Peyer's patch (tissue), 4 donors: ENCODE measurements around the gene MLPH. TPM values are rescaled to one million over a fixed set of nuclear protein-coding genes. Genes with fewer than 3 reads are reported as not detected.

Experiments used
- DNase-seq, 3 donors: peaks; one replicate each; pipeline ENCODE4 v3.0.0-alpha.2; 2017 to 2019
- H3K27ac ChIP-seq, 4 donors: fragments of 200-600 bp; sonication (generic); one replicate each; pipeline ENCODE4 v1.5.1; 2016 to 2019
- H3K27me3 ChIP-seq, 2 donors: fragments of 200-600 bp; sonication (generic); one replicate each; pipeline ENCODE4 v1.5.1; 2019
- H3K36me3 ChIP-seq, 3 donors: fragments of 200-600 bp; sonication (generic); one replicate each; pipeline ENCODE4 v1.5.1; 2016 to 2019
- H3K4me1 ChIP-seq, 4 donors: fragments of 200-600 bp; sonication (generic); one replicate each; pipeline ENCODE4 v1.5.1; 2016 to 2019
- H3K4me3 ChIP-seq, 4 donors: fragments of 200-600 bp; sonication (generic); 1 replicate in 3 of 4; 2 replicates in 1 of 4; pipeline ENCODE4 v1.5.1; 2016 to 2019; ENCODE audit warnings: mild to moderate bottlenecking in 1 of 4
- H3K9me3 ChIP-seq, 4 donors: fragments of 200-600 bp; sonication (generic); one replicate each; pipeline ENCODE4 v1.5.1; 2016 to 2019; ENCODE audit warnings: mild to moderate bottlenecking in 1 of 4
- POLR2A ChIP-seq, 2 donors: fragments of 450-650 bp; IDR thresholded peaks; one replicate each; pipeline ENCODE4 v1.5.1; 2017; ENCODE audit warnings: antibody characterized with exemption in 2 of 2, mild to moderate bottlenecking in 2 of 2, moderate library complexity in 2 of 2
- total RNA-seq, 4 donors: library from RNA; depleted of rRNA; stranded (reverse); fragments of >200 nt; gene quantifications; one replicate each; pipeline ENCODE4 v1.1.0, GENCODE V29; 2016
- TF ChIP-seq, protein P1 (sequence below), 6 experiments: fragments of 450-650 bp in 4 of 6; fragments of 200-600 bp in 2 of 6; sonication (generic) in 1 of 6; IDR thresholded peaks; one replicate each; pipeline ENCODE4 v1.5.1; 2017 to 2019; ENCODE audit warnings: antibody characterized with exemption in 6 of 6, mild to moderate bottlenecking in 3 of 6, moderate library complexity in 1 of 6

MLPH gene
- total RNA-seq, 4 donors from 2014 or later, result 82.5 to 195 (median 116) TPM

DNA sequence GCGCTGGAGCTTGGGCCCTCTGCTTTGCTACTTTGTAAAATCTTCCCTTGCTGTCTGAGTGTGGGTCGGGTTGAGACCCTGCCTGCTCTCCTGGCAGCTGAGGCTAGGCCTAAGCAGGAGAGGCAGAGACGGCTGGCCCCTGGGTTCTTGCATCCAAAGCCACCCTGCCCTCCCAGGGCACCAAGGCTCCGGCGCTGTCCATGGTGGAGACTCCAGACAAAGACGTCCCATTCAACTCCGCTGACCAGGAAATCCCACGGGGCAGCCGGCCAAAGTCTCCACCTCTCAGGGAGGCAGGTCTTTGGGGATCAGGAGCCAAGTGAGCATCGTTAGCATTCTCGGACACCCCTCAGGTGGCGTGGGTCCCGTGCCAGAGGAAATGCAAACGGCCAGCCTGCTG is 76.8 kb downstream of the MLPH start:
- no peak overlapping the region for H3K4me3 ChIP-seq
- no peaks in the 10 kb centered on the region for H3K4me1 ChIP-seq
- no peaks in the 10 kb centered on the region for H3K27me3 ChIP-seq
- no peaks in the 10 kb centered on the region for H3K9me3 ChIP-seq
- no peak for TF ChIP-seq POLR2A (IDR thresholded peaks at IDR 0.05)
- TF ChIP-seq, protein P1, sequence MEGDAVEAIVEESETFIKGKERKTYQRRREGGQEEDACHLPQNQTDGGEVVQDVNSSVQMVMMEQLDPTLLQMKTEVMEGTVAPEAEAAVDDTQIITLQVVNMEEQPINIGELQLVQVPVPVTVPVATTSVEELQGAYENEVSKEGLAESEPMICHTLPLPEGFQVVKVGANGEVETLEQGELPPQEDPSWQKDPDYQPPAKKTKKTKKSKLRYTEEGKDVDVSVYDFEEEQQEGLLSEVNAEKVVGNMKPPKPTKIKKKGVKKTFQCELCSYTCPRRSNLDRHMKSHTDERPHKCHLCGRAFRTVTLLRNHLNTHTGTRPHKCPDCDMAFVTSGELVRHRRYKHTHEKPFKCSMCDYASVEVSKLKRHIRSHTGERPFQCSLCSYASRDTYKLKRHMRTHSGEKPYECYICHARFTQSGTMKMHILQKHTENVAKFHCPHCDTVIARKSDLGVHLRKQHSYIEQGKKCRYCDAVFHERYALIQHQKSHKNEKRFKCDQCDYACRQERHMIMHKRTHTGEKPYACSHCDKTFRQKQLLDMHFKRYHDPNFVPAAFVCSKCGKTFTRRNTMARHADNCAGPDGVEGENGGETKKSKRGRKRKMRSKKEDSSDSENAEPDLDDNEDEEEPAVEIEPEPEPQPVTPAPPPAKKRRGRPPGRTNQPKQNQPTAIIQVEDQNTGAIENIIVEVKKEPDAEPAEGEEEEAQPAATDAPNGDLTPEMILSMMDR (IDR thresholded peaks at IDR 0.05), result no peak
- no peak overlapping the region for H3K27ac ChIP-seq
- no peaks in the 10 kb centered on the region for H3K36me3 ChIP-seq
- peak in 1 of 3 donors; percentile 47 for DNase-seq

DNA sequence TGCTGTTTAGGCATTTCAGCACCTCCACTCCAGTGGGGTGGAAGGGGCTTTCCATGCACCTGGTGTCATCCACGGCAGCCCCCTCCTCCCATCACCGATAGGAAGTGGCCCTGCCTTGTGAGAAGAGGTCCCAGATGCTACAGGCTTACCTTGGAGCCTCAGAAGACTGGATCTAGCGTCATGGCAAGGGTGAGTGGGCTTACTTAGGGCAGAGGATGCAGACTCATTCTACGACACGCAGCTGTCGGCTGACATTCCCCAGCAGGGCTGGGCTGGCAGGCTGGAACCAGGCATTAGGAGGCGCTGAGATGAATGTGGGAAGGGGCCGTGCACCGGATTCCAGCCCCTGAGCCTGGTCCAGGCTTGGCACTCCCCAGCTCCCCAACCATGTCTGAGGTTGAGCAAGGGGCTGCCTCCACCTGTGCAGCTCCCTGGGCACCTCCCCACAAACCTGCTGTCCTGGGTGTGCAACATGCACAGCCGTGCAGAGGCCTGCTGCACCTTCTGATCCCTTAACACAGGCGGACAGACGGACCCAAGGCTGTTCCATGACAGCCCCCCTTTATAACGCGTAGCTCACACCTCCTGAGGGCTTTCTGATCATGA is 77.6 kb downstream of the MLPH start:
- DNase-seq, result peak in 1 of 3 donors; percentile 32
- TF ChIP-seq POLR2A (IDR thresholded peaks at IDR 0.05), result no peak
- TF ChIP-seq, protein P1 (IDR thresholded peaks at IDR 0.05), result no peak
- Histone ChIP-seq H3K9me3 (no peaks in the 10 kb centered on the region), H3K36me3 (no peaks in the 10 kb centered on the region), H3K27me3 (no peaks in the 10 kb centered on the region), H3K27ac (no peak overlapping the region), H3K4me3 (no peak overlapping the region), H3K4me1 (no peaks in the 10 kb centered on the region)

GRCh38 chr2:237565974-237566373 is 78.9 kb downstream of the MLPH start:
- H3K27ac ChIP-seq, result no peak overlapping the region
- H3K4me3 ChIP-seq, result no peak overlapping the region
- H3K36me3 ChIP-seq, result no peaks in the 10 kb centered on the region
- DNase-seq, result no peak
- H3K27me3 ChIP-seq, result no peaks in the 10 kb centered on the region
- no peaks in the 10 kb centered on the region for H3K4me1 ChIP-seq
- no peaks in the 10 kb centered on the region for H3K9me3 ChIP-seq
- TF ChIP-seq POLR2A (IDR thresholded peaks at IDR 0.05), result no peak
- TF ChIP-seq, protein P1 (IDR thresholded peaks at IDR 0.05), result no peak

GRCh38 chr2:237566401-237567235 is 79.6 kb downstream of the MLPH start, which contains the start of gene PRLH:
PRLH (plus strand) TSS chr2:237566574; CDS start chr2:237566574, 0 bp downstream.
- H3K4me1 ChIP-seq, result no peaks in the 10 kb centered on the region
- TF ChIP-seq, protein P1 (IDR thresholded peaks at IDR 0.05), result no peak
- TF ChIP-seq POLR2A (IDR thresholded peaks at IDR 0.05), result no peak
- no peaks in the 10 kb centered on the region for H3K36me3 ChIP-seq
- no peak within 1 kb of the TSS for H3K4me3 ChIP-seq
- no peaks in the 10 kb centered on the region for H3K9me3 ChIP-seq
- peak in 1 of 3 donors; percentile 45 for DNase-seq
- no peak within 1 kb of the TSS for H3K27ac ChIP-seq
- H3K27me3 ChIP-seq, result no peaks in the 10 kb centered on the region

GRCh38 chr2:237567276-237568029 is 80.4 kb downstream of the MLPH start:
- TF ChIP-seq, protein P1 (IDR thresholded peaks at IDR 0.05), result no peak
- TF ChIP-seq POLR2A (IDR thresholded peaks at IDR 0.05), result no peak
- Histone ChIP-seq H3K4me3 (no peak overlapping the region), H3K9me3 (no peaks in the 10 kb centered on the region), H3K36me3 (no peaks in the 10 kb centered on the region), H3K27me3 (no peaks in the 10 kb centered on the region), H3K27ac (no peak overlapping the region), H3K4me1 (peaks cover 0 to 5% (median 2%) of the 10 kb centered on the region in 4 donors)
- peak in 1 of 3 donors; percentile 31 for DNase-seq
